IPS-18a (cell line): ENCODE measurements around the gene ZNF438.
"Not testable (repeated sequence)": the region's sequence is repeated elsewhere in the genome, so short reads cannot be mapped to it uniquely, and the experiment has no call there.

Experiments
- H3K27ac ChIP-seq: one replicate; pipeline ENCODE4 v1.5.1; 2013; ENCODE audit warnings: low read length
- H3K27me3 ChIP-seq: one replicate; pipeline ENCODE4 v1.6.1; 2013; ENCODE audit warnings: mild to moderate bottlenecking, low read length; ENCODE audit not compliant: control insufficient read depth, insufficient read depth
- H3K36me3 ChIP-seq: one replicate; pipeline ENCODE4 v1.6.1; 2013; ENCODE audit warnings: low read depth, low read length; ENCODE audit not compliant: control insufficient read depth
- H3K4me1 ChIP-seq: one replicate; pipeline ENCODE4 v1.6.1; 2013; ENCODE audit warnings: low read depth, low read length; ENCODE audit not compliant: control insufficient read depth
- H3K4me3 ChIP-seq: one replicate; pipeline ENCODE4 v1.5.1; 2013; ENCODE audit warnings: low read length
- H3K9ac ChIP-seq: one replicate; pipeline ENCODE4 v1.6.1; 2013; ENCODE audit warnings: mild to moderate bottlenecking, low read length, moderate library complexity
- H3K9me3 ChIP-seq: one replicate; pipeline ENCODE4 v1.6.1; 2013; ENCODE audit warnings: low read depth, low read length; ENCODE audit not compliant: control insufficient read depth

The ZNF438 gene

DNA sequence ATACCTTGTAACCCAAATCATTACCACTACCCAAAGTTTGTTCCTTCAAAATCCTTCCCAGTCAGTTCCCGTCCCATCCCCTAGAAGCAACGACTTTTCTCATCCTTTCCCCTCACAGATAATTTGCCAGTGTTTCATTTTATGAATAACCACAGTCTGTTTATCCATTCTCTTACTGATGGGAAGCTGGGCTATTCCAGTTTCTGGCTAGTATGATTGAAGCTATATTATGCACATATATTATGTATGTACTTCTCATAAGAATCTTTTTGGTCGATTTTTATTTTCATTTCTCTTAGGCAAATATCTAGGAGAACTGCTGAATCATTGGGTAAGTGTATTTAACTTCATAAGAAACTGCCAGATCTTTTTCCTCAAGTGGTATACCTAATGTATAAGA lies 114.6 kb downstream of the ZNF438 start:
- Histone ChIP-seq H3K9ac (no peak overlapping the region), H3K9me3 (no peaks in the 10 kb centered on the region), H3K27me3 (no peaks in the 10 kb centered on the region), H3K4me3 (no peak overlapping the region), H3K36me3 (no peaks in the 10 kb centered on the region), H3K4me1 (no peaks in the 10 kb centered on the region), H3K27ac (no peak overlapping the region)

GRCh38 chr10:30915146-30915545 lies 116.5 kb downstream of the ZNF438 start:
- no peak overlapping the region for H3K27ac ChIP-seq
- no peaks in the 10 kb centered on the region for H3K4me1 ChIP-seq
- H3K4me3 ChIP-seq = no peak overlapping the region
- no peak overlapping the region for H3K9ac ChIP-seq
- H3K9me3 ChIP-seq = no peaks in the 10 kb centered on the region
- no peaks in the 10 kb centered on the region for H3K27me3 ChIP-seq
- no peaks in the 10 kb centered on the region for H3K36me3 ChIP-seq

DNA sequence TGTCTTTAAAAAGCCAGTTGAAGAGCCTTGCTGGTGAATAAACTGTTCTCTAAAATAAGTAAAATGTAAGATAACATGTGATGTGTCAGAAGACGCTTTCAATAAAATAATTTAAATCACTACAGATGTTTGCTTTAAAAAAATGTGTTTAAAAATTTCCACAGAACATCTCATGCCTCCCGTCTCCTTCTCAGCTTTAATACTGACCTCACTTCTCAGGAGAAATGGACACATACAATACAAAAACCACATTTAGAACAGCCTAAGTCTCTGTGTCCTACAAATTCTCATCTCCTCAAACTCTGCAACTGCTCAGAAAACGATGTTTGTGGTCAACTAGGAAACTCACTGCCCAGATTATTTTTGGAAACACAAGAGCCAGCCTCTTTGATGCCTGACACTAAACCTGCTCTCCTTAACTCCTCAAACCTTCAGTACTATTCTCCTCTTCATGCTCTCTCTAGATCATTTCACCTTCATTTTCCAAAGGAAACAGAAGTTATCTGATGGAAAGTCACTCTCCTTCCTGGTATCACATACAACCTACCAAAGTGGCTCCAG lies 120.3 kb downstream of the ZNF438 start:
- no peaks in the 10 kb centered on the region for H3K4me1 ChIP-seq
- no peak overlapping the region for H3K4me3 ChIP-seq
- H3K27me3 ChIP-seq = no peaks in the 10 kb centered on the region
- no peaks in the 10 kb centered on the region for H3K36me3 ChIP-seq
- no peak overlapping the region for H3K9ac ChIP-seq
- no peak overlapping the region for H3K27ac ChIP-seq
- H3K9me3 ChIP-seq = no peaks in the 10 kb centered on the region

- no peaks in the 10 kb centered on the region for H3K4me1 ChIP-seq
- H3K27ac ChIP-seq = no peak overlapping the region
- H3K9me3 ChIP-seq = no peaks in the 10 kb centered on the region
- no peak overlapping the region for H3K9ac ChIP-seq
- no peaks in the 10 kb centered on the region for H3K36me3 ChIP-seq
- no peak overlapping the region for H3K4me3 ChIP-seq
- no peaks in the 10 kb centered on the region for H3K27me3 ChIP-seq
Measured at GRCh38 chr10:30903397-30904138, 128.1 kb downstream of the ZNF438 start.

DNA sequence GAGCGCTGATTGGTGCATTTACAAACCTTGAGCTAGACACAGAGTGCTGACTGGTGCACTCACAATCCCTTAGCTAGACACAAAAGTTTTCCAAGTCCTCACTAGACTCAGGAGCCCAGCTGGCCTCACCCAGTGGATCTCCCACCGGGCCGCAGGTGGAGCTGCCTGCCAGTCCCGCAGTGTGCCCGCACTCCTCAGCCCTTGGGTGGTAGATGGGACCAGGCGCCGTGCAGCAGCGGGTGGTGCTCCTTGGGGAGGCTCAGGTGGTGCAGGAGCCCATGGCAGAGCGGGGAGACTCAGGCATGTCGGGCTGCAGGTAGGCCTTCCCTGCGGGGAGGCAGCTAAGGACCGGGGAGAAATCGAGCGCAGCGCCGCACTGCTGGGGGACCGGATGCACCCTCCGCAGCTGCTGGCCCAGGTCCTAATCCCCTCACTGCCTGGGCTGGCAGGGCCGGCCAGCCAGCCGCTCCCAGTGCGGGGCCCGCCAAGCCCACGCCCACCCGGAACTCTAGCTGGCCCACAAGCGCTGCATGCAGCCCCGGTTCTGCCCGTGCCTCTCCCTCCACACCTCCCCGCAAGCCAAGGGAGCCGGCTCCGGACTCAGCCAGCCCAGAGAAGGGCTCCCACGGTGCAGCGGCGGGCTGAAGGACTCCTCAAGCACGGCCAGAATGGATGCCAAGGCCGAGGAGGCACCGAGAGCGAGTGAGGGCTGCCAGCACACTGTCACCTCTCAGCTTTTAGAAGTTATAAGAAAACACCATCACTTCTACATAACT lies 128.9 kb downstream of the ZNF438 start:
- H3K9ac ChIP-seq = no peak overlapping the region
- no peak overlapping the region for H3K4me3 ChIP-seq
- no peaks in the 10 kb centered on the region for H3K4me1 ChIP-seq
- no peaks in the 10 kb centered on the region for H3K36me3 ChIP-seq
- H3K27me3 ChIP-seq = no peaks in the 10 kb centered on the region
- H3K27ac ChIP-seq = no peak overlapping the region
- no peaks in the 10 kb centered on the region for H3K9me3 ChIP-seq

GRCh38 chr10:30901487-30901886 lies 130.2 kb downstream of the ZNF438 start:
- H3K4me3 ChIP-seq, H3K9me3 ChIP-seq, H3K36me3 ChIP-seq, H3K9ac ChIP-seq, H3K27me3 ChIP-seq, H3K27ac ChIP-seq, H3K4me1 ChIP-seq: not testable (repeated sequence)

- Histone ChIP-seq H3K4me1 (no peaks in the 10 kb centered on the region), H3K27ac (no peak overlapping the region), H3K9ac (no peak overlapping the region), H3K27me3 (no peaks in the 10 kb centered on the region), H3K4me3 (no peak overlapping the region), H3K36me3 (no peaks in the 10 kb centered on the region), H3K9me3 (no peaks in the 10 kb centered on the region)
Measured at GRCh38 chr10:30898964-30899363, 132.7 kb downstream of the ZNF438 start.

DNA sequence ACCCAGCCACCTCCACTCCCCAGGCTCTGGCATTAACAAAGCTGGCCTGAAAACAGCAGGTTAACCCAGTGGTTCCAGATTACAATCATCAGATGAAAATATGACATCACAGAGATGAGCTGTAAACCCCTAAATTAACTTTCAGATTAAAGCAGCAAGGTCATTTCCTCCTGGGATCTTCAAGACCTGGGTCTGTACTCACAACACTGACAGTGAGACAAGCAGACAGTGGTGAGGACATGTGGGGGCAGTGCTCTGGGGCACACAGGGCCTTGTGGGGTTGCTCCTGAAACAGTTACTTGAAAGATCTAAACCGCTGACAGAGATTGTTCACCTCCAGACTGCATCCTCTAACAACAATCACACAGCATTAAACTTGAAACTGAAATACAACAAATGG lies 134.1 kb downstream of the ZNF438 start:
- no peaks in the 10 kb centered on the region for H3K36me3 ChIP-seq
- H3K9me3 ChIP-seq = no peaks in the 10 kb centered on the region
- no peaks in the 10 kb centered on the region for H3K4me1 ChIP-seq
- H3K9ac ChIP-seq = no peak overlapping the region
- no peak overlapping the region for H3K4me3 ChIP-seq
- H3K27me3 ChIP-seq = no peaks in the 10 kb centered on the region
- H3K27ac ChIP-seq = no peak overlapping the region

- H3K9me3 ChIP-seq = no peaks in the 10 kb centered on the region
- no peak overlapping the region for H3K4me3 ChIP-seq
- H3K36me3 ChIP-seq = no peaks in the 10 kb centered on the region
- H3K4me1 ChIP-seq = no peaks in the 10 kb centered on the region
- no peak overlapping the region for H3K9ac ChIP-seq
- H3K27ac ChIP-seq = no peak overlapping the region
- H3K27me3 ChIP-seq = no peaks in the 10 kb centered on the region
Measured at GRCh38 chr10:30897048-30897447, 134.6 kb downstream of the ZNF438 start.

DNA sequence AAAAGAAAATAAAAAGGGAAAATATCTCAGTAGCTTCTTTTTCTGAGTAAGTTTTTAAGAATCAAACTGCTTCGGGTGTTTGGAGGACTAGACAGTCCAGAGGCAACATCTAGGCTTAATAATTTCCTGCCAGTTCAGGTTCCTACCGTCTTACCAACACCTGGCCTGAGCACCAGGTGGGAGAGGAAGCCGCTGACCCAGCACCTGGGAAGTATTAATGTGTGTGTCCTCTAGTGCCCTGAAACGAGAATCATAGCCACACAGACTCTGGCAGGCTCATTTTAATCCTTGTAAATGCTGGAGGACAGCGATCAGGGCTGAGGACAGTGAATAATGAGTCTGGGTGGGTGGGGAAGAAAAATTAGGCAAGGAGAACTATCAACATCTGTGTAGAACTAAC lies 137.4 kb downstream of the ZNF438 start:
- no peak overlapping the region for H3K4me3 ChIP-seq
- no peaks in the 10 kb centered on the region for H3K36me3 ChIP-seq
- no peaks in the 10 kb centered on the region for H3K27me3 ChIP-seq
- no peak overlapping the region for H3K27ac ChIP-seq
- no peaks in the 10 kb centered on the region for H3K9me3 ChIP-seq
- H3K9ac ChIP-seq = no peak overlapping the region
- peaks cover 9% of the 10 kb centered on the region for H3K4me1 ChIP-seq

- Histone ChIP-seq H3K9me3 (no peaks in the 10 kb centered on the region), H3K36me3 (no peaks in the 10 kb centered on the region), H3K4me1 (peaks cover 9% of the 10 kb centered on the region), H3K27me3 (no peaks in the 10 kb centered on the region), H3K9ac (no peak overlapping the region), H3K4me3 (no peak overlapping the region), H3K27ac (no peak overlapping the region)
Measured at GRCh38 chr10:30893208-30893607, 138.5 kb downstream of the ZNF438 start.
